ENCODE measurements around the gene SPATA45. TPM values are rescaled to one million over a fixed set of nuclear protein-coding genes. Genes with fewer than 3 reads are reported as not detected.
A peak's percentile ranks its signal among the peaks of the same experiment; 100 is the strongest.

SPATA45 gene
- total RNA-seq, 1 donor from 2014 or later: not detected

DNA sequence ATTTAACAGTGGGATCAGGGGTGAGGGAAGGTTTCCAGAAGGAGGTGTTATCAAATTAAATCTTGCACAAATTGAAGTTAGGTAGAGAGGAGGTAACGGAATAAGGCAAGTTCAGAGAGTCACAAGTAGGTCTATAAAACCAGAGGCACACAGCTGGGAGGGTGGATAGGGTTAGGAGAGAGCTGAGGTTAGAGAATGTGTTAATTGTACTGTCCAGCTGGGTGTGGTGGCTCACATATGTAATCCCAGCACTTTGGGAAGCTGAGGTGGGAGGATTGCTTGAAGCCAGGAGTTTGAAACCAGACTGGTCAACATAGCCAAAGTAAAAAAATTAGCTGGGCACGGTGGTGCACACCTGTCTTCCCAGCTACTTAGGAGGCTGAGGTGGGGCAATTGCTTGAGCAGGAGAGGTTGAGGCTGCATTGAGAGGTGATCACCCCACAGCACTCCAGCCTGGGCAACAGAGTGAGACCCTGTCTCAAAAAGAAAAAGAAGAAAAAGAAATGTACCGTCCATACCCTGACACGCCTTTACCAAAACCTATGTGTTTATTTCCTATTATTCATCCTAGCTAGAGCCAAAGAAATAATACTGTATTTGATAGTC, 20.2 kb downstream of the SPATA45 start:
- Mint-ChIP-seq H3K36me3 (ENCODE audit: insufficient read depth) (peaks cover 9% of the 10 kb centered on the region), H3K9me3 (ENCODE audit: low read depth) (peaks cover 13% of the 10 kb centered on the region), H3K27ac (no peak overlapping the region), H3K27me3 (no peaks in the 10 kb centered on the region), H3K4me3 (ENCODE audit: low read depth) (no peak overlapping the region), H3K4me1 (ENCODE audit: low read depth) (peaks cover 7% of the 10 kb centered on the region)
- DNase-seq (ENCODE audit: low spot score, unreplicated experiment): no peak
- TF ChIP-seq, protein P1, sequence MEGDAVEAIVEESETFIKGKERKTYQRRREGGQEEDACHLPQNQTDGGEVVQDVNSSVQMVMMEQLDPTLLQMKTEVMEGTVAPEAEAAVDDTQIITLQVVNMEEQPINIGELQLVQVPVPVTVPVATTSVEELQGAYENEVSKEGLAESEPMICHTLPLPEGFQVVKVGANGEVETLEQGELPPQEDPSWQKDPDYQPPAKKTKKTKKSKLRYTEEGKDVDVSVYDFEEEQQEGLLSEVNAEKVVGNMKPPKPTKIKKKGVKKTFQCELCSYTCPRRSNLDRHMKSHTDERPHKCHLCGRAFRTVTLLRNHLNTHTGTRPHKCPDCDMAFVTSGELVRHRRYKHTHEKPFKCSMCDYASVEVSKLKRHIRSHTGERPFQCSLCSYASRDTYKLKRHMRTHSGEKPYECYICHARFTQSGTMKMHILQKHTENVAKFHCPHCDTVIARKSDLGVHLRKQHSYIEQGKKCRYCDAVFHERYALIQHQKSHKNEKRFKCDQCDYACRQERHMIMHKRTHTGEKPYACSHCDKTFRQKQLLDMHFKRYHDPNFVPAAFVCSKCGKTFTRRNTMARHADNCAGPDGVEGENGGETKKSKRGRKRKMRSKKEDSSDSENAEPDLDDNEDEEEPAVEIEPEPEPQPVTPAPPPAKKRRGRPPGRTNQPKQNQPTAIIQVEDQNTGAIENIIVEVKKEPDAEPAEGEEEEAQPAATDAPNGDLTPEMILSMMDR (IDR thresholded peaks at IDR 0.05; ENCODE audit: unreplicated experiment): no peak

DNA sequence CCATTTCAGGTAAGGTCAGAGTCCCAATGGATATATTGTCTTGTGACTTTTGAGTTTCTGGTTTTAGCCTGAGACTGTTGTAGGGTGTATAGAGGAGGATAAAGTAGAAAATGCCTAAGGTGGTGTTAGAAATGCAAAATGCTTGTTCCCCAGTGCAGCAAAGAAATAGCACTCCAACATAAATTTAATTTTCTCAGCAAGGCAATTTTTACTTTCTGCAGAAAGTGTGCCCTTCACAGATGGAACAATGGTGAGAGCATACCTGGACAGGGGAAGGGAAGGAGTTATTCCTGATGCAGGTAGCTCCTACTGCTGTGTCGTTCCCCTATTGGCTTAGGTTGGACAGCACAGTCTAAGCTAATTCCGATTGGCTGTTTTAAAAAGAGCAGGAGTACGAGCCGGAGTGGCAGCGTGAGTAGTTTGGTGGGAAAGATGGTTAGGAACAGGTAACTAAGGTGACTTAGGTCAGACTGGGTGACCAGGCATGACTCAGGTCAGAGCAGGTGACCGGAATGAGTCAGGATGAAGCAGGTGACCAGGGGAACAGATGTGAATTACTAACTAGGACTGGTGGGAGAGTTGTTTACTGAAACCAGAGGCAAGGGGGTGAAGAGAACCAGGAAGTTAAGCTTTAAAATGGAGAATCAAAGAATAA, 21.5 kb downstream of the SPATA45 start:
- no peak for DNase-seq (ENCODE audit: low spot score, unreplicated experiment)
- H3K9me3 Mint-ChIP-seq (ENCODE audit: low read depth): peaks cover 13% of the 10 kb centered on the region
- H3K27me3 Mint-ChIP-seq: no peaks in the 10 kb centered on the region
- peak overlapping the region; percentile 28 for H3K27ac Mint-ChIP-seq
- H3K4me3 Mint-ChIP-seq (ENCODE audit: low read depth): no peak overlapping the region
- H3K36me3 Mint-ChIP-seq (ENCODE audit: insufficient read depth): peaks cover 9% of the 10 kb centered on the region
- TF ChIP-seq, protein P1 (IDR thresholded peaks at IDR 0.05; ENCODE audit: unreplicated experiment): no peak
- H3K4me1 Mint-ChIP-seq (ENCODE audit: low read depth): peaks cover 10% of the 10 kb centered on the region

GRCh38 chr1:212824201-212824600, 23.2 kb downstream of the SPATA45 start:
- peaks cover 13% of the 10 kb centered on the region for H3K9me3 Mint-ChIP-seq (ENCODE audit: low read depth)
- no peak overlapping the region for H3K27ac Mint-ChIP-seq
- H3K4me3 Mint-ChIP-seq (ENCODE audit: low read depth): no peak overlapping the region
- peaks cover 9% of the 10 kb centered on the region for H3K36me3 Mint-ChIP-seq (ENCODE audit: insufficient read depth)
- no peaks in the 10 kb centered on the region for H3K27me3 Mint-ChIP-seq
- DNase-seq (ENCODE audit: low spot score, unreplicated experiment): no peak
- H3K4me1 Mint-ChIP-seq (ENCODE audit: low read depth): peaks cover 14% of the 10 kb centered on the region
- TF ChIP-seq, protein P1 (IDR thresholded peaks at IDR 0.05; ENCODE audit: unreplicated experiment): no peak

GRCh38 chr1:212822956-212823355, 24.5 kb downstream of the SPATA45 start:
- Mint-ChIP-seq H3K27ac (no peak overlapping the region), H3K4me3 (ENCODE audit: low read depth) (no peak overlapping the region), H3K36me3 (ENCODE audit: insufficient read depth) (peaks cover 9% of the 10 kb centered on the region), H3K9me3 (ENCODE audit: low read depth) (peaks cover 13% of the 10 kb centered on the region), H3K4me1 (ENCODE audit: low read depth) (peaks cover 15% of the 10 kb centered on the region), H3K27me3 (no peaks in the 10 kb centered on the region)
- TF ChIP-seq, protein P1 (IDR thresholded peaks at IDR 0.05; ENCODE audit: unreplicated experiment): no peak
- no peak for DNase-seq (ENCODE audit: low spot score, unreplicated experiment)

- Mint-ChIP-seq H3K36me3 (ENCODE audit: insufficient read depth) (peaks cover 7% of the 10 kb centered on the region), H3K27ac (no peak overlapping the region), H3K9me3 (ENCODE audit: low read depth) (peaks cover 10% of the 10 kb centered on the region), H3K4me1 (ENCODE audit: low read depth) (peaks cover 17% of the 10 kb centered on the region), H3K27me3 (no peaks in the 10 kb centered on the region), H3K4me3 (ENCODE audit: low read depth) (no peak overlapping the region)
- DNase-seq (ENCODE audit: low spot score, unreplicated experiment): no peak
- TF ChIP-seq, protein P1 (IDR thresholded peaks at IDR 0.05; ENCODE audit: unreplicated experiment): no peak
Observed at GRCh38 chr1:212820969-212821368, 26.5 kb downstream of the SPATA45 start.
